Endothelial cell of umbilical vein (primary cell): Measurements from ENCODE around the gene TANGO6. TPM values are rescaled to one million over a fixed set of nuclear protein-coding genes. Genes with fewer than 3 reads are reported as not detected.

Experiments used
- BruUV-seq: library from RNA; stranded (reverse); fragments of 400-500 nt; replicated peaks from 2 replicates; lab custom pipeline; 2021; lab: Mats Ljungman, UMichigan
- CTCF ChIA-PET: fragments of 300-600, 350-600 bp; sonication (Branson Sonifier 250); formaldehyde crosslinking; loops from one replicate; lab custom pipeline; 2021; ENCODE audit warnings: antibody characterized with exemption, inconsistent platforms; lab: Charles Lee
- POLR2A ChIA-PET: fragments of 300-600, 350-600 bp; sonication (Branson Sonifier 250); formaldehyde crosslinking; loops from one replicate; lab custom pipeline; 2021; ENCODE audit warnings: antibody characterized with exemption, inconsistent platforms; lab: Charles Lee
- DNase-seq: peaks from one replicate; pipeline ENCODE4 v3.0.0-alpha.2; 2011; ENCODE audit warnings: low read depth, low spot score
- FAIRE-seq: peaks from 2 replicates; lab custom pipeline; 2011; peaks lifted over from hg19 to GRCh38; lab: Jason Lieb, UNC
- H2AFZ ChIP-seq: 2 replicates; pipeline ENCODE4 v1.6.0; 2012; ENCODE audit warnings: low read depth, low read length, control low read depth, inconsistent platforms
- H3K27ac ChIP-seq: 2 replicates; pipeline ENCODE4 v1.5.1; 2011; ENCODE audit warnings: low read depth, mild to moderate bottlenecking, control low read depth, low read length, moderate library complexity; ENCODE audit not compliant: insufficient read depth
- H3K27me3 ChIP-seq, 2 experiments: 2 replicates each; pipeline versions ENCODE4 v1.6.0 to v1.6.1; 2011; ENCODE audit warnings: low read length in 2 of 2, mixed read lengths in 1 of 2; ENCODE audit not compliant: control insufficient read depth in 2 of 2, insufficient read depth in 2 of 2
- H3K36me3 ChIP-seq, 2 experiments: 2 replicates in 1 of 2; 3 replicates in 1 of 2; pipeline ENCODE4 v1.5.1; 2011; ENCODE audit warnings: low read length in 2 of 2, mild to moderate bottlenecking in 1 of 2, moderate library complexity in 1 of 2; ENCODE audit not compliant: control insufficient read depth in 2 of 2, insufficient read depth in 2 of 2; ENCODE audit errors: extremely low read depth in 1 of 2
- H3K4me1 ChIP-seq: 3 replicates; pipeline ENCODE4 v1.5.1; 2011; ENCODE audit warnings: mild to moderate bottlenecking, low read length; ENCODE audit not compliant: control insufficient read depth, insufficient read depth; ENCODE audit errors: extremely low read depth
- H3K4me2 ChIP-seq: 2 replicates; pipeline ENCODE4 v1.6.1; 2011; ENCODE audit warnings: low read length, control low read depth, mixed read lengths; ENCODE audit not compliant: insufficient read depth
- H3K4me3 ChIP-seq, 3 experiments: fragments of 200-600 bp in 1 of 3; sonication (generic), shearing (Covaris generic) in 1 of 3; replicated peaks in 1 of 3; 2 replicates each; pipeline ENCODE4 v1.5.1; 2011 to 2016; ENCODE audit warnings: control low read depth in 3 of 3, low read length in 3 of 3, mild to moderate bottlenecking in 2 of 3, inconsistent platforms in 1 of 3, low read depth in 1 of 3, moderate library complexity in 1 of 3; ENCODE audit not compliant: insufficient read depth in 1 of 3
- H3K79me2 ChIP-seq: 2 replicates; pipeline ENCODE4 v1.6.0; 2012; ENCODE audit warnings: low read length, inconsistent platforms; ENCODE audit not compliant: control insufficient read depth, insufficient read depth
- H3K9ac ChIP-seq: replicated peaks from 2 replicates; pipeline ENCODE3; 2011; ENCODE audit warnings: low read length, control low read depth; ENCODE audit not compliant: insufficient read depth; ENCODE audit errors: extremely low read depth
- H3K9me1 ChIP-seq: replicated peaks from 3 replicates; pipeline ENCODE4 v1.6.0; 2011; ENCODE audit warnings: mild to moderate bottlenecking, low read length; ENCODE audit not compliant: control insufficient read depth, insufficient read depth; ENCODE audit errors: extremely low read depth
- H3K9me3 ChIP-seq: replicated peaks from 2 replicates; pipeline ENCODE4 v1.5.1; 2012; ENCODE audit warnings: low read length, inconsistent platforms; ENCODE audit not compliant: control insufficient read depth, insufficient read depth
- H4K20me1 ChIP-seq: replicated peaks from 2 replicates; pipeline ENCODE3; 2011; ENCODE audit warnings: mild to moderate bottlenecking, low read length; ENCODE audit not compliant: control insufficient read depth, insufficient read depth; ENCODE audit errors: extremely low read depth
- CTCF ChIP-seq, 2 donors: IDR thresholded peaks; 1 replicate in 1 of 2; 2 replicates in 1 of 2; pipeline ENCODE4 v1.5.1; 2011; ENCODE audit warnings: low read length in 2 of 2, mild to moderate bottlenecking in 2 of 2, moderate library complexity in 2 of 2, control low read depth in 1 of 2, inconsistent platforms in 1 of 2, low read depth in 1 of 2; ENCODE audit not compliant: insufficient read depth in 1 of 2; ENCODE audit errors: extremely low read depth in 1 of 2
- EZH2 ChIP-seq: IDR thresholded peaks from 2 replicates; pipeline ENCODE4 v1.6.1; 2012; ENCODE audit warnings: borderline replicate concordance, low read depth, mild to moderate bottlenecking, moderate library complexity, low read length, inconsistent platforms; ENCODE audit not compliant: severe bottlenecking
- FOS ChIP-seq: IDR thresholded peaks from 2 replicates; pipeline ENCODE4 v1.6.1; 2011; ENCODE audit warnings: mild to moderate bottlenecking, low read length, moderate library complexity, borderline replicate concordance; ENCODE audit not compliant: insufficient read depth
- GATA2 ChIP-seq: IDR thresholded peaks from 2 replicates; pipeline ENCODE4 v1.7.0; 2011; ENCODE audit warnings: low read depth, mild to moderate bottlenecking, moderate library complexity, mixed read lengths, low read length; ENCODE audit not compliant: insufficient read length, insufficient read depth
- JUN ChIP-seq: IDR thresholded peaks from 2 replicates; pipeline ENCODE4 v1.6.1; 2011; ENCODE audit warnings: borderline replicate concordance, low read depth; ENCODE audit not compliant: insufficient read length, insufficient read depth
- MAX ChIP-seq: IDR thresholded peaks from 2 replicates; pipeline ENCODE4 v1.6.1; 2011; ENCODE audit not compliant: insufficient read depth, insufficient read length
- MYC ChIP-seq: IDR thresholded peaks from one replicate; pipeline ENCODE4 v1.6.1; 2011; ENCODE audit warnings: mild to moderate bottlenecking, low read depth, low read length
- POLR2A ChIP-seq: IDR thresholded peaks from 2 replicates; pipeline ENCODE4 v1.6.1; 2012; ENCODE audit warnings: low read depth, mild to moderate bottlenecking, control low read depth, low read length
- POLR2AphosphoS5 ChIP-seq: IDR thresholded peaks from 2 replicates; pipeline ENCODE4 v1.6.1; 2012; ENCODE audit warnings: low read depth, mild to moderate bottlenecking, control low read depth, low read length, moderate library complexity; ENCODE audit not compliant: insufficient read depth
- dilution Hi-C: fragments of 300-500 bp; cut with MboI; formaldehyde crosslinking; loops from one replicate; pipeline ENCODE4 v1.15.0; 2019; ENCODE audit warnings: low sequenced_read_pairs; ENCODE audit not compliant: extremely low pct_ligation_motif_present
- intact Hi-C: fragments of 100-400 bp; cut with micrococcal nuclease; formaldehyde crosslinking; loops from one replicate; pipeline ENCODE4 v1.10.0; 2022
- polyA plus RNA-seq, 4 experiments: library from polyadenylated mRNA; depleted of rRNA in 3 of 4; stranded (reverse) in 3 of 4; unstranded in 1 of 4; fragments of >200 nt; gene quantifications; 2 replicates each; pipeline versions ENCODE4 v1.2.1 to v1.2.3, GENCODE V29; 2011 to 2012; ENCODE audit warnings: missing spikeins in 1 of 4
- total RNA-seq: library from RNA; stranded (reverse); gene quantifications from 2 replicates; pipeline ENCODE4 v1.2.3, GENCODE V29; 2021

TANGO6 gene
- total and polyA plus RNA-seq, 2 donors (not counting 3 experiments of a cell fraction or from before 2014, with no cell fraction given), result 6.7 to 21.2 TPM

GRCh38 chr16:69078073-69078472, 234.7 kb downstream of the TANGO6 start:
- Histone ChIP-seq H3K9me1 (no peaks in the 10 kb centered on the region), H3K4me2 (no peak overlapping the region), H4K20me1 (no peaks in the 10 kb centered on the region), H3K27me3 (no peaks in the 10 kb centered on the region), H3K27ac (no peak overlapping the region), H3K79me2 (no peaks in the 10 kb centered on the region), H2AFZ (no peak overlapping the region), H3K9ac (no peak overlapping the region), H3K9me3 (no peaks in the 10 kb centered on the region), H3K4me3 (no peak overlapping the region), H3K36me3 (no peaks in the 10 kb centered on the region), H3K4me1 (peaks cover 3% of the 10 kb centered on the region)
- no peak for DNase-seq
- TF ChIP-seq JUN (no peak), FOS (no peak), EZH2 (no peak), CTCF (IDR thresholded peaks at IDR 0.05; ENCODE audit: extremely low read depth in 1 of 2, insufficient read depth in 1 of 2, low read depth in 1 of 2, low read length in 2 of 2) (no peak), POLR2AphosphoS5 (no peak), MAX (no peak), MYC (no peak), GATA2 (no peak), POLR2A (no peak)
- POLR2A ChIA-PET, result no interaction called here
- dilution Hi-C loops (no loop called here), intact Hi-C loops (no loop called here)
- FAIRE-seq, result no peak
- CTCF ChIA-PET, result interaction anchor here (0.6 kb wide), 1 partner anchor 460 kb away, joined by 3 read pairs; no protein-coding TSS in a partner anchor
- no TSS peak for BruUV-seq
